HepG2 (cell line): ENCODE results near the gene CHDH. TPM values are rescaled to one million over a fixed set of nuclear protein-coding genes. Genes with fewer than 3 reads are reported as not detected.

Experiments used
- AFF4 ChIP-seq: sonication (generic); formaldehyde crosslinking; IDR thresholded peaks from 2 replicates; pipeline ENCODE4 v1.4.0; 2020; ENCODE audit warnings: missing genetic modification reagents
- ARNT2 ChIP-seq: sonication (generic); formaldehyde crosslinking; IDR thresholded peaks from 2 replicates; pipeline ENCODE4 v1.8.0; 2022; ENCODE audit warnings: mild to moderate bottlenecking, low read depth, missing genetic modification reagents, moderate library complexity
- ATM ChIP-seq: fragments of 450-650 bp; IDR thresholded peaks from 2 replicates; pipeline ENCODE4 v1.7.1; 2017; ENCODE audit warnings: mild to moderate bottlenecking, borderline replicate concordance
- CBX2 ChIP-seq, 2 experiments: fragments of 200-600 bp in 1 of 2; sonication (generic); formaldehyde crosslinking in 1 of 2; IDR thresholded peaks; 2 replicates each; pipeline versions ENCODE4 v1.7.0 to v1.8.1; 2018 to 2022; ENCODE audit warnings: low read depth in 2 of 2, low read length in 1 of 2, mild to moderate bottlenecking in 1 of 2, missing genetic modification reagents in 1 of 2
- DPF2 ChIP-seq: sonication (generic); formaldehyde crosslinking; IDR thresholded peaks from 2 replicates; pipeline ENCODE4 v1.4.0; 2020; ENCODE audit warnings: mild to moderate bottlenecking, low read depth, missing genetic modification reagents, borderline replicate concordance
- HNF1B ChIP-seq: sonication (generic); formaldehyde crosslinking; IDR thresholded peaks from 2 replicates; pipeline ENCODE4 v1.5.1; 2020; ENCODE audit warnings: mild to moderate bottlenecking, moderate library complexity, missing genetic modification reagents
- RELA ChIP-seq: sonication (generic); formaldehyde crosslinking; IDR thresholded peaks from 2 replicates; pipeline ENCODE4 v1.4.0; 2020; ENCODE audit warnings: missing genetic modification reagents
- ZNF407 ChIP-seq: sonication (generic); formaldehyde crosslinking; IDR thresholded peaks from one replicate; pipeline ENCODE4 v1.5.1; 2020; ENCODE audit warnings: mild to moderate bottlenecking, missing genetic modification reagents; ENCODE audit errors: not compliant biosample characterization
- ZNF512B ChIP-seq: sonication (generic); formaldehyde crosslinking; IDR thresholded peaks from 2 replicates; pipeline ENCODE4 v1.5.1; 2020; ENCODE audit warnings: missing genetic modification reagents, mild to moderate bottlenecking, borderline replicate concordance
- ZNF747 ChIP-seq: sonication (generic); formaldehyde crosslinking; IDR thresholded peaks from 2 replicates; pipeline ENCODE4 v1.8.1; 2023; ENCODE audit warnings: missing genetic modification reagents, mild to moderate bottlenecking, borderline replicate concordance
- polyA plus RNA-seq, 8 experiments: library from polyadenylated mRNA; depleted of rRNA in 3 of 8; stranded (reverse) in 7 of 8; unstranded in 1 of 8; fragments of >200 nt; fragmentation: Illumina TruSeq in 4 of 8; extraction: Trizol in 4 of 8; gene quantifications; 2 replicates each; pipeline versions ENCODE4 v1.2.1 to v1.2.3, GENCODE V29; 2011 to 2016; ENCODE audit warnings: low read depth in 4 of 8, missing spikeins in 1 of 8, mixed read lengths in 1 of 8; ENCODE audit not compliant: insufficient read depth in 1 of 8
- total RNA-seq, 5 experiments: library from RNA; depleted of rRNA; stranded (reverse); fragments of >200 nt; fragmentation: Illumina TruSeq; extraction: Trizol; gene quantifications; 2 replicates each; pipeline ENCODE4 v1.2.3, GENCODE V29; 2016; ENCODE audit warnings: low read depth in 1 of 5

CHDH gene
- total and polyA plus RNA-seq, 2 of the 13 experiments (the other 11 are each of a cell fraction or from before 2014, with no cell fraction given): 28.1 to 48.9 TPM

GRCh38 chr3:53845103-53845880, 927 bp downstream of the CHDH start (continued):
- TF ChIP-seq ZNF407 (CRISPR knock-in tag): peak; percentile 63
- no peak for TF ChIP-seq DPF2 (CRISPR knock-in tag)
- TF ChIP-seq ATM: no peak
- TF ChIP-seq ARNT2 (CRISPR knock-in tag): 0 out of 2 replicates have a peak, but pooled peaks have one; percentile 41
- TF ChIP-seq HNF1B: peak; percentile 42; the same call in 1 of the 2 replicates
- no peak for TF ChIP-seq RELA (CRISPR knock-in tag)
- no peak for TF ChIP-seq CBX2 (IDR thresholded peaks at IDR 0.05; ENCODE audit: low read depth, low read length)
- no peak for TF ChIP-seq CBX2 (CRISPR knock-in tag; IDR thresholded peaks at IDR 0.05; ENCODE audit: low read depth)
- no peak for TF ChIP-seq ZNF512B
- TF ChIP-seq AFF4: no peak
- TF ChIP-seq ZNF747 (CRISPR knock-in tag): no peak
